ENCODE measurements around the gene SASH1.
"Not testable (repeated sequence)": the region's sequence is repeated elsewhere in the genome, so short reads cannot be mapped to it uniquely, and the experiment has no call there.

SASH1 gene

DNA sequence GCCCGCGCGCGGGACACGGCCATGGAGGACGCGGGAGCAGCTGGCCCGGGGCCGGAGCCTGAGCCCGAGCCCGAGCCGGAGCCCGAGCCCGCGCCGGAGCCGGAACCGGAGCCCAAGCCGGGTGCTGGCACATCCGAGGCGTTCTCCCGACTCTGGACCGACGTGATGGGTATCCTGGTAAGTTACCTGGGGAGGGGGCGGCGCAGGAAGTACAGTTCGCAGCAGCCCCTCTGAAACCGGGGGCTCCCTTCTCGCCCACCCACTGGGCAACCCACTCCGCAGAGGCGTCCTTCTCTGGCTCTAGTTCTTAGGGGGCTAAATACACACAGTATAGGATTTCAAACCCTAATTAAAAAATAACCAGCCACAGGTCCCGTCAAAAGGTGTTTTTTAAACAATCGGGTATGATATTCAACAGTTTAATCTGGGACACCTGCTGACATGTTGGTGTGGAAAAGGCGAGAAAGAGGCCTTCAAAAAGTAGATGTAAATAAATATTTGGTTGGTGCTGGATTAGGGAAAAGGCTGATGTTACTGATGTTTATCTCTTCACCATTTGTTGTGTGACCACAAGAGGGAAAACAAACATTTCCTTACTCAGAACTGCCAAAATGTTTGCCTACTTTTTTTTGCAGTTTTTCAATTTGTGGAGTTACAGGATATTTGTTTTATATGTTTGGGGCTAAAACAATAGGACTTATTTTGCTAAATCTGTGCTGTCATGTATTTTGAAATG lies 577 bp downstream of the SASH1 start:
- no peak for DNase-seq
- no peak for TF ChIP-seq GATA1 (IDR thresholded peaks at IDR 0.05; ENCODE audit: low read depth, low read length)
- TF ChIP-seq POLR2A (IDR thresholded peaks at IDR 0.05; ENCODE audit: low read length): no peak

DNA sequence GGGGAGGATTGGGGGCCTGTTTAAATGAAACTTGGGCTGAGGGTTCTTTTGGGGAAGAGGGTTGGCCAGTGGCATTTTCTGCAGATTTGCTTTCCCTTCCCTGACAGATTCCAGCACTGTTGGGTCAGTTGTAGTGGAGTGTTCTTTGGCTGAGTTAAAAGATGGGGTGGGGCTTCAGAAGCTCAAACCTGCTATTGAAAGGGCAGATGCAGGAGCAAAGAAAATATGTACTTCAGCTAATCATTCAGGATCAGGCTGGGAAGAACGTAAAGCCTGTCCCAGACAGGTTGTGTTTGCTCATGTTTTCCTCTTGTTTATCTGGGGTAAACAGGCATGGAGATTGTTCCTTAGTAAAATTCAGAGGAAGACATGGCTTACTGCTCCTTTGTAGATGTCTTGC lies 2.5 kb downstream of the SASH1 start:
- no peak for DNase-seq
- no peak for TF ChIP-seq POLR2A (IDR thresholded peaks at IDR 0.05; ENCODE audit: low read length)
- no peak for TF ChIP-seq GATA1 (IDR thresholded peaks at IDR 0.05; ENCODE audit: low read depth, low read length)

DNA sequence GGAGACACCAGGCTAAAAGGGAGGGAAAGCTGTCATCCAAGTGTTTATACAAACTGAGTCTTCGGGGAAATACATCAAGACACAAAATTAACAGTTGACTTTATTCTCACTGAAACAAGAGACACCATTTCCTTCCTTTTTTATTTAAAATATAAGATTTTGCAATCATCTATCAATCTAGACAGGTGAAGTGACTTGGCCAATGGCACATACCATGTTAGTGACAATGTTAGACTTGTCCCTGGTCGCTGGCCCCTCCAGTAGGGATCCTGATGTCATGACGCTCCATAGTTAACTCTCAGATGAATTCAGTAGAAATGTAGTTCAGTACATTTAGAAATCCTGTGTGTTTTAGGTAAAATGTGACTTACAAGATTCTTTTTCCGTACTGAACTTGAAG lies 2.9 kb downstream of the SASH1 start:
- TF ChIP-seq POLR2A (IDR thresholded peaks at IDR 0.05; ENCODE audit: low read length) (no peak), GATA1 (IDR thresholded peaks at IDR 0.05; ENCODE audit: low read depth, low read length) (no peak)
- DNase-seq: no peak

DNA sequence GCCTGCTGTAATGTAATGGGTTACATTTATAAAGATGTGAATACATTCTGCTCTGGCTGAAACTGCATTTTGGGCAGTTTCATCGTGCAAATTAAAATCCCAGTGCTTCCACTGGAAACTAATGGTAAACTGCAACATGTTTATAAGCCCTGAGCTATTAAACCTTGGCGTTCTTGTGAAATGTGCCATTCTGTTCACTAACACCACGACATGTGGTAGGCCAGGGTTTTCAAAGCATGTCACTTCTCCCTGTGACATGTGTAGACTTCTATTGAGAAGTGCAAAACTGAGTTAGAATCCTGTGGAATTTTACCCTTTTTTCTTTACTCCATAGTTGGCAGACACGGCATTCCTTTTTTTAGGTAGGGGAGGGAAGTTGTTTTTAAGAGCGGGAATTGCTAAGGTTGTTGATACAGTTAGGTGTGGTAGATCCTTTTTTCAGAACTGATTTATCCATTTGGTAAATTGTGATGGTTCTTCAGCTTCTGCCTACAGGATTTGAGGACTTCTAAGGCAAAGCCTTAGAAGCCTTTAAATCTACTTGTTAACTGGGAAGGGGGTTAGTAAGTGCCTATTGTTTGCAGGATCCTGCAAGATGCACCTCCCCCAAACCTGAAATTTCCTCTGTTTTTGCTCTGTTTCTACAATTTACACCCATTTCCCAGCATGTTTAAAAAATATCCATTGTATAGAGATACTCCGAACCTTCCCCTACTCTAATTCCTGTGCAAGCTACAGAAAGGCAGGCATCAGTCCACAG lies 4.2 kb downstream of the SASH1 start:
- TF ChIP-seq GATA1 (IDR thresholded peaks at IDR 0.05; ENCODE audit: low read depth, low read length) (no peak), POLR2A (IDR thresholded peaks at IDR 0.05; ENCODE audit: low read length) (no peak)

DNA sequence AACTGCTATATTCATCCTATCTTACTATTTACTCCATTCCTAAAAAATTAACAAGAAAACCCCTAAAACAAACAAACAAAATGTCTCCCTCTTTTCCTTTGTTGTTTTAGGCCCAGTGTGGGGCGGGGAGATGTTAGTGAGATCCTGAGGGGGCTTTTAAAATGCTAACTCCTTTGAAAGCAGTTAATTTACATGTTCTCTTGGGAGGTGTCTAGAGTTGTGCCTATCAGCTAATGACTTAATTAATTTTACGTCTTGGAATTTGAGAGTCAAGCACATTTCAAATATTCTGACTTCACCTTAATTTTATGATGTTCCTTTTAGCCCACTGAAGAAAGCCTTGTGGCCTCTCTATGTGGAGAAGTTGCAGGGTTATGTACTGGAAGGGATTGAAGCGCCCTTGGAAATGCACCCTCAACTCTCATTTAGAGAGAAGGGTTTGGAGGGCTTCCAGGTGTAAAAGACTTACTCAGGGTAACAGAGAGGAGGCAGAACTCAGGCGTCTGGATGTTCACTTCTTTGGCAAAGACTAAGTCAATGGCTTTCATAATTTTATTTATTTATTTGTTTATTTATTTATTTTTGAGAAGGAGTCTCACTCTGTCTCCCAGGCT lies 4.9 kb downstream of the SASH1 start:
- DNase-seq: no peak
- TF ChIP-seq POLR2A (IDR thresholded peaks at IDR 0.05; ENCODE audit: low read length) (no peak), GATA1 (IDR thresholded peaks at IDR 0.05; ENCODE audit: low read depth, low read length) (no peak)

More for the DNA sequence above, 4.2 kb downstream of the SASH1 start:
- DNase-seq: no peak

DNA sequence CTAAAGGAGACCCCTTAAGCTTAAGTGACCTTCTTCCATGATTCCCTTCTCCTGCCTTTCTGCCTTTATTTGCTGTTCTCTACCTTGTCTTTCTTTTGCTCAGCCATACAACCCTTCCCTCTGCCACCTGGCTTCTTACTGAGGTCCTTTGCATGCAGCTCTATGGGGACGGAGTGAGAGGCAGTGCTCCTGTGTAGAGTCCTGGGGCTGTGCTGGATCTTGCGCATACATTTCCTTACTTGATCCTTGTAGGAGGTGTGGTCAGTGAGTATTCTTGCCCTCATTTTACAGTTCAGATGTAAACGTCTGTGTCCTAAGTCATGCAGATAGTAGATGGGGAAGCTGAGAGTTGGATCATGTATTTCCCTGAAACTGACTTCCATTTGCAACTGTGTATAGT lies 5.7 kb downstream of the SASH1 start:
- no peak for DNase-seq
- TF ChIP-seq POLR2A (IDR thresholded peaks at IDR 0.05; ENCODE audit: low read length) (no peak), GATA1 (IDR thresholded peaks at IDR 0.05; ENCODE audit: low read depth, low read length) (no peak)

DNA sequence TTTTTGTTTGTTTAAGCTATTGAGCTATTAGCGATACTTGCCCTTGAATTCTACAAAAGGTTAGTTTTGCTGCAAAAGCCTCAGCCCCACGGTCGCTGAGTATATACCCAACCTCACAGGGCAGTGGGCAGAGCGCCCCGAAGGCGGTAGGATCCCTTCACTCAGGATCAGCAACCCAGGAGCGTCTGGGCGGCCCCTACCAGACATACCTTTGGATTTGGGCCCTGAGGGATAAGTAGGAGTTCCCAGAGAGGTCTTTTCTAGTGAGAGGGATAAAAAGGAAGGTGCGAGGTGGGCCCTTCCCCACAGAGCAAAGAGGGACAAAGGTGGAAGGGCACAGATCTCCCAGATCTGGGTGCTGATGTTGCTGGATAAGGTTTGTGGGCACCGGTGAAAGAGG lies 6.1 kb downstream of the SASH1 start:
- TF ChIP-seq GATA1 (IDR thresholded peaks at IDR 0.05; ENCODE audit: low read depth, low read length) (no peak), POLR2A (IDR thresholded peaks at IDR 0.05; ENCODE audit: low read length) (no peak)
- no peak for DNase-seq

DNA sequence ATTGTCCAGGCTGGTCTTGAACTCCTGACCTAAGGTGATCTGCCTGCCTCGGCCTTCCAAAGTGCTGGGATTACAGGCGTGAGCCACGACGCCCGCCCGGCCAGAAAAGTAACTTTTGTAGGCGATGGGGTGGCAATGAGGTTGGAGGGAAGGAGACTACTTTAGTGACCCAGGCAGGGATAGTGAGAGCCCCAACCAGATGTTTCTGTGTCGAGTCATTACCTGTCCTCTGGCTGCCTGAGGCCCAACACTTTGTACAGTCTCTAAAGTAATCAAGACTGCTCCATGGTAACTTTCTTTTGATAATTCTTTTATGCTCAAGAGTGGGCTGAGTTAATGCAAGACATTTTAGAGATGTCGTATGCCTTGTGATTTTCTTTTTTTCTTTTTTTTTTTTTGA lies 6.8 kb downstream of the SASH1 start:
- no peak for TF ChIP-seq GATA1 (IDR thresholded peaks at IDR 0.05; ENCODE audit: low read depth, low read length)
- no peak for TF ChIP-seq POLR2A (IDR thresholded peaks at IDR 0.05; ENCODE audit: low read length)
- no peak for DNase-seq

DNA sequence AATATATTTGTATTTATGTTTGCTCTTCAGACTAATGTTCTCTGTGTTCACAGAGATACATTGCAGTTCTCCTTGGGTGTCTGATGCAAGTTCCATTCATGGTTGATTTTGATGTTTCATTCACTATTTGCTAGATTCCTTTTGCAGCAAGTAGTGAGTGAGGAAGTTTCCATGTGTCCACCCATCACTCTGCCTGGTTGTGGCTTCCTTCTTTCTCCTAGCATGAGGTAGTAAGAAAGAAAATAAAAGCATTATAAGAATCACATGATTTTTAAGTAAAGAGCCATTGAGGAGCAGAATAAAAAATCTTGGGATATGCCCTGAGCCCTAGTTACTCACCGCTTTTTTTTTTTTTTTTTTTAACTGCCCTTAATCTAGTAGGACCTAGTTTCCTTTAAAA lies 8.7 kb downstream of the SASH1 start:
- TF ChIP-seq GATA1 (IDR thresholded peaks at IDR 0.05; ENCODE audit: low read depth, low read length): no peak
- TF ChIP-seq POLR2A (IDR thresholded peaks at IDR 0.05; ENCODE audit: low read length): no peak
- DNase-seq: no peak

DNA sequence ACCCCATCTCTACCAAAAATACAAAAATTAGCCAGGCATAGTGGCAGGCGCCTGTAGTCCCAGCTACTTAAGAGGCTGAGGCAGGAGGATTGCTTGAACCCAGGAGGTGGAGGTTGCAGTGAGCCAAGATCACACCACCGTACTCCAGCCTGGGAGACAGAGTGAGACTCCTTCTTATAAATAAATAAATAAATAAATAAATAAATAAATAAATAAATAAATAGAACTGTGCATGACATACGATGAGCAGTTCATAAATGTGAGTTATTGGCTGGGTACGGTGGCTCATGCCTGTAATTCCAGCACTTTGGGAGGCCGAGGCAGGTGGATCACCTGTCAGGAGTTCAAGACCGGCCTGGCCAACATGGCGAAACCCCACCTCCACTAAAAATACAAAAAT lies 9.8 kb downstream of the SASH1 start:
- DNase-seq: not testable (repeated sequence)

DNA sequence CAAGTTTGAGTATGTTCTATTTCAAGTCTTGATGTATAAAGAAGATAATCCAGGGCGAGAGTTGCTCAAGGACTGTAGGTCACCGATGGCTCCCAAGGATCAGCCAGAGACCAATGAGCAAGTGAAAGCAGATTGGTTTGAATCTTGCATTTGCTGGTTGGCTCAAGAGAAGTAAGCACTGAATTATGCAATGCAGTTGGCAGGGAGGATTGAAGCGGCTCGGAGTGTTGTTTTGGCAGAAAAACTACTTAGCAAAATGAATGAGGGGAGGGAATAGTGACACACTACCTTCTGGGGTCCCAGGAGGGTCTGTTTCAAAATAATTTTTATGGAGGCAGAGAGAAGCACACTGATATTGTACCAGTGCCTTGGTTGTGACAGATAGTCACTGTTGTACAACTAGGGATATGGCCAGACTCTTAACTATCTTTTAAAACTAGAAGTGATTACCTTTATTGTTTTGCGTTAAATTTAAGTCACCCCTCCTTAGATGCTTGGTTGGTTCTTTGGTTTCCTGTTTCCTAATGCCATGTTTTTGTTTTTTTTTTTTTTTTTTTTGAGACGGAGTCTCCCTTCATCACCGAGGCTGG lies 15.7 kb downstream of the SASH1 start:
- no peak for DNase-seq
- TF ChIP-seq POLR2A (IDR thresholded peaks at IDR 0.05; ENCODE audit: low read length): no peak

DNA sequence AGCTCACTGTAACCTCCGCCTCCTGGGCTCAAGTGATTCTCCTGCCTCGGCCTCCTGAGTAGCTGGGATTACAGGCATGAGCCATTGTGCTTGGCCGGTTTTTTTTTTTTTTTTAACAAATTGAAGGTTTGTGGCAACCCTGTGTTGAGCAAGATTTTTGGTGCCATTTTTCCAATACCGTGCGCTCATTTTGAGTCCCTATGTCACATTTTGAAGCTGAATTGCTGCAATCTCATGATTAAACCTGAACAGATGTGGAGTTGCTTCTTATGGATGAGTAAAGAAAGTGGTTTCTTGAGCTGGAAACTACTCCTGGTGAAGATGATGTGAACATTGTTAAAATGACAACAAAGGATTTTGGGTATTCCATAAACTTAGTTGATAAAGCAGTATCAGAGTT lies 16.6 kb downstream of the SASH1 start:
- DNase-seq: no peak

DNA sequence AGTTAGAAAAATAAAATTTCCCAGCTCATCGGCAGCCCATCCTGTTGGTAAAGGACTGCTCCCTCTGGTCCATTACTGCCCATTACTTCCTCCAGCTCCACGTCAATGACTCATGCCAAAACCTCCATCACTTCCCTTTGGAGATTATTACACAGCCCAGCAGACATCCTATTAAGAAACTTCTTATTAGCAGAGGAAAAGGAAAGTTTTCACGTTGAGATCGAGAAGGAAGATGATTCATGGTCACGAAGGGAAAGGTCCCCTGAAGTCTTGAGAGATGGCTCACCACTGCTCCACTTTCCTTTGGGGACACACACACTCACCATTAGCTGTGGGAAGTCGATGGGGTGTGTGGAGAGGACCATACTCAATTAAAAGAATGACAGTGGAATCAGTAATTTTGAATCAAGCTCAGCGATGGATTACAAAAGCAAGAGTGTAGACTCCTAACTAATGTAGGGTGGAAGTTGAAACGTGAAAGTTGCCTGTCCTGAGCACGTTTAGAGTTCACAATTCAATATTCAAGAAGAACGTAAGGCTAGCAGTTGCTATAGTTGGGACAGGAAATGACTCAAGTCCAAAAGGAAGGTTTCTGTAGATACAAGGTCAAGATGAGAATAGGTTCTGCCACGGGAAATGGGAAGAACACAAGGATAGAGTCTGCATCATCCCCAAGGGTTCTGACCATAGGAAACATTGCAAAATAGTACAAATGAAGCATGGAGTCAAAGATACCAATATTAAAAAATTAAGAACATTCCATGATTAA lies 21.6 kb downstream of the SASH1 start:
- no peak for DNase-seq
- TF ChIP-seq POLR2A (IDR thresholded peaks at IDR 0.05; ENCODE audit: low read length) (no peak), GATA1 (IDR thresholded peaks at IDR 0.05; ENCODE audit: low read depth, low read length) (no peak)

More for the DNA sequence above, 16.6 kb downstream of the SASH1 start:
- no peak for TF ChIP-seq POLR2A (IDR thresholded peaks at IDR 0.05; ENCODE audit: low read length)
- no peak for TF ChIP-seq GATA1 (IDR thresholded peaks at IDR 0.05; ENCODE audit: low read depth, low read length)

DNA sequence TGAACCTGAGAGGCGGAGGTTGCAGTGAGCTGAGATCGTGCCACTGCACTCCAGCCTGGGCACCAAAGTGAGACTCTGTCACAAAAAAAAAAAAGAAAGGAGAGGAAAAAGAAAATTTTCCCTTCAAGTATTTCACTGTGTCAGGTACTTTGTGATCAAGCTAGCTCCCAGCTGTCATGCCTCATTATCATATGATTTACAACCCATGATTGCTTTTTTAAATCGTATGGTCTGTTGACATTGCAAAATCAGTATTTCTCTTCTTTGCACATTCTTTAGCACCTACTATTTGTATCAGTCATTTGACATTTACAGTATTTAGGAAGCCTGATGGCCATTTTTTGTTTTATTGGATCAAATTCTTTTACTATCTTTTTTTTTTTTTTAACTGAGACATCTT lies 22.4 kb downstream of the SASH1 start:
- DNase-seq: no peak
- TF ChIP-seq GATA1 (IDR thresholded peaks at IDR 0.05; ENCODE audit: low read depth, low read length): no peak
- TF ChIP-seq POLR2A (IDR thresholded peaks at IDR 0.05; ENCODE audit: low read length): no peak
